Hematopoietic multipotent progenitor cell (in vitro differentiated cells): ENCODE results near the gene CRABP2. TPM values are rescaled to one million over a fixed set of nuclear protein-coding genes. Genes with fewer than 3 reads are reported as not detected.

Source experiments
- DNase-seq, 3 donors: peaks; one replicate each; pipeline ENCODE4 v3.0.0-alpha.2; 2011 to 2015; ENCODE audit warnings: low read depth in 2 of 3, low spot score in 2 of 3
- total RNA-seq: library from RNA; depleted of rRNA; stranded (reverse); fragments of >200 nt; gene quantifications from one replicate; pipeline ENCODE4 v1.2.3, GENCODE V29; 2012

CRABP2 gene
- total RNA-seq, 1 donor, result 0.27 TPM

GRCh38 chr1:156659988-156660751 lies 45.2 kb downstream of the CRABP2 start:
- peak; percentile 85 to 96 (median 95) for DNase-seq

GRCh38 chr1:156659661-156659987 lies 45.8 kb downstream of the CRABP2 start:
- no peak for DNase-seq

GRCh38 chr1:156658945-156659574 lies 46.3 kb downstream of the CRABP2 start:
- no peak for DNase-seq

DNA sequence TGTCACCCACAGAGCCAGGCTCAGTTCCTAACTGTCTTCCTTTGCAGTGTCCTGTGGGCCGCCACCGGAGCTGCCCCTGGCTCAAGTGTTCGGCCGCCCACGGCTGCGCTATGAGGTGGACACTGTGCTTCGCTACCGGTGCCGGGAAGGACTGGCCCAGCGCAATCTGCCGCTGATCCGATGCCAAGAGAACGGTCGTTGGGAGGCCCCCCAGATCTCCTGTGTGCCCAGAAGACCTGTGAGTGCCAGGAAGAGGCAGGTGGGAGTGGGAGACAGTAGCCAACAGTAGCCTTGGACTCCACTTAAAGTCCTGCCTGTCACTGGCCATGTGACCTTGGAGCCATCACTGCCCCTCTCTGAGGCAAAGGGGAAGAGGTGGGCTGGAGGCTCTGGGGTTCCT lies 46.9 kb downstream of the CRABP2 start:
- DNase-seq, result no peak

GRCh38 chr1:156657741-156658319 lies 47.6 kb downstream of the CRABP2 start:
- DNase-seq, result no peak

DNA sequence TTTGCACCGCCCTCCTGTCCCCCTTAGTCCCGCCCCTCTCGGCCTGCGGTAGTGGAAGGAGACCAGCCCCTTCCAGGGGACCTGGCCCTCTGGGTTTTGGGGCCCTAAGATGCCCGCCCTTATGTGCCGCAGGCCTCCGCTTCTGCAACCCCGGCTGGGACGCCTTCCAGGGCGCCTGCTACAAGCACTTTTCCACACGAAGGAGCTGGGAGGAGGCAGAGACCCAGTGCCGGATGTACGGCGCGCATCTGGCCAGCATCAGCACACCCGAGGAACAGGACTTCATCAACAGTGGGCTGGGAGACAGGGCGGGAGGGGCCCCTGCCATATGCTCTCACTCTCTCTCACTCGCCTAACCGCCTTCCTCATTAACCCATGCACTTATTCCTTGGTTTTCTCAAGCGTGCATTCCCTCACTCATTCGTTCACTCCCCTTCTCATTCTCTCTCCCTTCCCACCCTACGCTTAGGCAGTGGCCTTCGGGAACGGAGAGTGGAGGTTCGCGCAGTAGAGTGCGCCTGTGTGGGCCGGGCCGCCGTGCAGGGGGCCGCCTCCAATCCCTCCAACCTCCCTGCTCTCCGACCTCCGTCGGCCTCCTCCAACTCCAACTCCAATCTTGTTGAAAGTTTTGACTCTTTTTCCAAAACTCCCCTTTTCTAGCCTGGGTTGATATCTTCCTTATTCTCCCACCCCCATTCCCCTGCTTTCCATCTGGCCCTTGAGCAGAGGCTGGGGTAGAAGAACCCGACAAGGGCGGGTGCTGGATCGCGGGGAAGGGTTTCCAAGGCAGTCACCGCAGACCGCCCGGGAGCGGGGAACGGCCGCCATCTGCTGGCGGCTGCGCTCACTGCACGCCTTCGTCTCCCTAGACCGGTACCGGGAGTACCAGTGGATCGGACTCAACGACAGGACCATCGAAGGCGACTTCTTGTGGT lies 48.3 kb downstream of the CRABP2 start:
- DNase-seq, result peak; percentile 49 to 55 (median 51)

- DNase-seq, result no peak
Observed at GRCh38 chr1:156655904-156656516, 49.4 kb downstream of the CRABP2 start.

- DNase-seq, result no peak
Observed at GRCh38 chr1:156655151-156655903, 50.1 kb downstream of the CRABP2 start.

DNA sequence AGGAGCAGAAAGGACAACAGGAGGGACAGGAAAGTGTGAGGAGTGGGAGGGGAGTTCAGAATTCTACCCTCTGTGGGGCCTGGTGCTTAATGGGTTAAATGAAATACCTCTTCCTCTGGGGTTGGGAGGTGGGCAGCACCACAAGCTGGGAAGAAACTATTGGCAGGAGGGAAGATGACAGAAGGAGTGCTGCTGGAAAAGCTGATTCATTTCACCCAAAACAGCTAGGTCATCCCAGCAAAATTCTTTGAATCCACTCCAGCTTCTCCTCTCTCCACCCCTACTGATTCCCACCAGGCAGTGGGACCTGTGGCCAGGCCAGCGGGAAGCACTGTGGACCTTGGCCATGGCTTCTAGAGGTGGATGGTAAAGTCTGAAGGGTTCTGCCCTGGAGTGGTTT lies 50.7 kb downstream of the CRABP2 start:
- no peak for DNase-seq

DNA sequence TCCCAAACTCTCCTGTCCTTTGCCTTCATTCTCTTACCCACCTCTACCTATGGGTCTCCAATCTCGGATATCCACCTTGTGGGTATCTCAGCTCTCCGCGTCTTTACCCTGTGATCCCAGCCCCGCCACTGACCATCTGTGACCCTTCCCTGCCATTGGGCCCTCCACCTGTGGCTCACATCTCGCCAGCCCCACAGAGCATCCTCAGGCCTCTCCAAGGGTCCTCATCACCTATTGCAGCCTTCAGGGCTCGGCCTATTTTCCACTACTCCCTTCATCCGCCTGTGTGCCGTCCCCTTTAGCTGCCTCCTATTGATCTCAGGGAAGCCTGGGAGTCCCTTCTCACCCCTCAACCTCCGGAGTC lies 52.4 kb downstream of the CRABP2 start:
- DNase-seq, result no peak

GRCh38 chr1:156652131-156652991 lies 53.0 kb downstream of the CRABP2 start:
- peak in 2 of 3 donors; percentile 36 to 70 for DNase-seq

Other genes with a start within 250 kb of the CRABP2 start
- 54.7 TPM for gene MEF2D, start 204.8 kb downstream of the CRABP2 start, total RNA-seq
- 1.9 TPM for gene IQGAP3, start 133.0 kb downstream of the CRABP2 start, total RNA-seq
- gene TTC24, start 125.9 kb downstream of the CRABP2 start, total RNA-seq, result 15.3 TPM
- 61.4 TPM for gene NAXE, start 113.8 kb downstream of the CRABP2 start, total RNA-seq
- gene GPATCH4, start 104.1 kb downstream of the CRABP2 start, total RNA-seq, result 11.8 TPM
- under 0.01 TPM for gene HAPLN2, start 86.2 kb downstream of the CRABP2 start, total RNA-seq
- gene BCAN, start 63.5 kb downstream of the CRABP2 start, total RNA-seq, result under 0.01 TPM
- gene NES, start 28.2 kb downstream of the CRABP2 start, total RNA-seq, result under 0.01 TPM
- gene METTL25B, start 22.9 kb upstream of the CRABP2 start, total RNA-seq, result 12.9 TPM
- 19.7 TPM for gene ISG20L2, start 23.2 kb upstream of the CRABP2 start, total RNA-seq
- 16.2 TPM for gene MRPL24, start 35.5 kb upstream of the CRABP2 start, total RNA-seq
- gene HDGF, start 46.1 kb upstream of the CRABP2 start, total RNA-seq, result 68.1 TPM
- 23.2 TPM for gene PRCC, start 62.0 kb upstream of the CRABP2 start, total RNA-seq
- 4.3 TPM for gene SH2D2A, start 111.3 kb upstream of the CRABP2 start, total RNA-seq
- gene INSRR, start 153.5 kb upstream of the CRABP2 start, total RNA-seq, result under 0.01 TPM
- gene NTRK1, start 155.3 kb upstream of the CRABP2 start, total RNA-seq, result 7.5 TPM
- 12.7 TPM for gene PEAR1, start 188.1 kb upstream of the CRABP2 start, total RNA-seq
- not detected for gene LRRC71, start 215.0 kb upstream of the CRABP2 start, total RNA-seq